NAMALWA (cell line): ENCODE results near the gene ENDOG.
"Not testable (repeated sequence)": the region's sequence is repeated elsewhere in the genome, so short reads cannot be mapped to it uniquely, and the experiment has no call there.

Experiments
- DNase-seq: peaks from one replicate; pipeline ENCODE4 v3.0.0-alpha.2; 2015; ENCODE audit warnings: low spot score

The ENDOG gene

DNA sequence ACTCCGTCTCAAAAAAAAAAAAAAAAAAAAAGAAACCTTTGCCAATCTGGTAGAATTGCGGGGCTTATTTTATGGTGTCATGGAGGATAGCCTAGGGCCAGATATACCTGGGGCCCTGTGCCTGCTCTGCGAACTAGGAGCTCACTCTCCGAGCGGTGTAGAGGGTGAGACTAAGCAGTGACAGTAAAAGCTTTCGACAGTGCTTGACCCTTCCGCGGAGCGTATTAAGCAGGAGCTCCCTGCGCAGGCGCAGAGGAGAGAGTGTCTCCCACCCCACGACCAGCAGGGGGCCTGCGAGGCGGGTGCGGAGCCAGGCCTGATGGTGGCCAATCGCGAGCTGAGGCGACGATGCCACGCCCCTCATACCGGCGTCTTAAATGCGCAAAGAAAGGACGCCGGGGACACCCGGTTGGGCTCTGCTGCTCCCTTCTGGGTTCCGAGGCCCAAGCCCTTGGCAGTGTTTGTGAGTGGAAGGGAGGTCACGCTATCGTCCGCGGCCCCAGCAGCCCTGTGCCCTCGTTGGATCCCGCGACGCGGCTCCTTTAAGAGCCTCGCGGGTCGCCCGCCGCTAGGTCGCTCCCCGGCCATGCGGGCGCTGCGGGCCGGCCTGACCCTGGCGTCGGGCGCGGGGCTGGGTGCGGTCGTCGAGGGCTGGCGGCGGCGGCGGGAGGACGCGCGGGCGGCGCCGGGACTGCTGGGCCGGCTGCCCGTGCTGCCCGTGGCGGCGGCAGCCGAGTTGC lies at the start of gene ENDOG:
ENDOG (plus strand) TSS at position 402 of the 740 bp plus-strand sequence; CDS start at position 587, 185 bp downstream.
- peak; percentile 98 for DNase-seq

DNA sequence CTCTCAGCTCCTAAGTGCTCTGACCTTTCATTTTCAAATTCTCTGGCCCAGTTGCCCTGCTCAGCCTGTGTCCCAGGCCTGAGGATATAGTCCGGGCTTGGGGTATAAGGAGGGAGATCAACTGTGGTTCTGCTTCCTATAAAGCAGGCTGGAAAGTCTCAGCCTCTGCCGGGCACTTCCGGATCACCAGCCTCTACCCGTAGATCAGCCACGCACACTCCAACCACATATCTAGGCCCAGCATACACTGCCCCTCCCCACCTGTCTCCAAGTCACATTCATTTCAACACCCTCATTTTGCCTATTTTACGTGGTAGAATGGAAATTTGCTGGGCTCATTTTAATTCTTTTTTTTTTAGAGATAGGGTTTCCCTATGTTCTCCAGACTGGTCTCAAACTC lies 49.7 kb upstream of the ENDOG start:
- DNase-seq: no peak

DNA sequence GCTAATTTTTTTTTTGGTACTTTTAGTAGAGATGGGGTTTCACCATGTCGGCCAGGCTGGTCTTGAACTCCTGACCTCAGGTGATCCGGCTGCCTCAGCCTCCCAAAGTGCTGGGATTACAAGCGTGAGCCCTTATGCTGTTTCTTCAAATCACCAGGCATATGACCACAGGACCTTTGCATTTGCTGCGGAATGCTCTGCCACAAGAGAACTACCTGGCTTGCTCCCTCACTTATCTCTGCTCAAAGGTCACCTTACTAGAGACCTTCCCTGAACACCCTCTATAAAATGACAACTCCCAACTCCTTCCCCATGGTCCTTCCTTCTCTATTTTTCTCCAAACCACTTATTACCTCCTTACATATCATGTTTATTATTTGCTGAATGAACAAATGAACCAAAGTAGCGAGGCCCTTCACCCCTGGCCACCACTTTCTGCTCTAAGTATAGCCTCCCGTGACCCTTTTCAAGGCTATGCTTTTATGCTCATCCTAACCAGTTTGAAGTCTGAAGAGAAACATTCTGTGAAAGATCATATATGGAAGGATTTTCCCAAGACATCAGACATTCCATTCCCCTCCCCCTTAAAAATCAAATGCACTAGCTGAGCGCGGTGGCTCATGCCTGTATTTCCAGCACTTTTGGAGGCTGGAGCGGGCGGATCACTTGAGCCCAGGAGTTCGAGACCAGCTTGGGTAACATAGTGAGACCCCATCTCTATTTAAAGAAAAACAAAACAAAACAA lies 47.8 kb upstream of the ENDOG start:
- DNase-seq: no peak

DNA sequence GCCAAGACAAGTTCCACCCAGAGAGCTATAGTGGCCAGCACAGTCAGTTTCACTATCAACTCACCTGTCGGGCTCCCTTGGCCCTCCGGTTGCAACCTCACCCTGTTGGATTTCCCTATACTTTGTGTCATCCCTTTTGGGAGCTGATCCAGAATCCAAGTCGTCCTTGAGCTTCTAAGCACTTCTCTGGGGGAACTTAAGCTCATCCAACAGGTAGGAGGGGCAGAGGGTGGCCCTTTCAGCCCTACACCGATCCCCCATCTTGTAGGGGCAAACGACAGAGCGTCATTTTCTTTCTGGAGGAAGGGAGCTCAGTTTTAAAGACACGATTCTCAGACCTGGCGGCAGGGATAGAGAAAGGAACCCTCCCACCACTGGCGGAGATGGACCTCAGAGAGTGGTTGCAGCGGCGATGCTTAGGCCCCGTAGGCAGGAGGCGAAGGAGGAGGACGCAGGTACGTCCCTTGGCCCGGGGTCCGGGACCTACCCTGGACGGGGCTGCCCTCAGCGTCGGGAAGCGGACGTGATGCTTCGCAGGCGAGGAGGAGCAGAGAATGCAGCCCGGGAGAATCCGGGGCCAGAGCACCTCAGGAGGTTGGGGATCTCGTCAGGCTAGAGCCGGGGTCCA lies 47.1 kb upstream of the ENDOG start:
- DNase-seq: peak; percentile 45

DNA sequence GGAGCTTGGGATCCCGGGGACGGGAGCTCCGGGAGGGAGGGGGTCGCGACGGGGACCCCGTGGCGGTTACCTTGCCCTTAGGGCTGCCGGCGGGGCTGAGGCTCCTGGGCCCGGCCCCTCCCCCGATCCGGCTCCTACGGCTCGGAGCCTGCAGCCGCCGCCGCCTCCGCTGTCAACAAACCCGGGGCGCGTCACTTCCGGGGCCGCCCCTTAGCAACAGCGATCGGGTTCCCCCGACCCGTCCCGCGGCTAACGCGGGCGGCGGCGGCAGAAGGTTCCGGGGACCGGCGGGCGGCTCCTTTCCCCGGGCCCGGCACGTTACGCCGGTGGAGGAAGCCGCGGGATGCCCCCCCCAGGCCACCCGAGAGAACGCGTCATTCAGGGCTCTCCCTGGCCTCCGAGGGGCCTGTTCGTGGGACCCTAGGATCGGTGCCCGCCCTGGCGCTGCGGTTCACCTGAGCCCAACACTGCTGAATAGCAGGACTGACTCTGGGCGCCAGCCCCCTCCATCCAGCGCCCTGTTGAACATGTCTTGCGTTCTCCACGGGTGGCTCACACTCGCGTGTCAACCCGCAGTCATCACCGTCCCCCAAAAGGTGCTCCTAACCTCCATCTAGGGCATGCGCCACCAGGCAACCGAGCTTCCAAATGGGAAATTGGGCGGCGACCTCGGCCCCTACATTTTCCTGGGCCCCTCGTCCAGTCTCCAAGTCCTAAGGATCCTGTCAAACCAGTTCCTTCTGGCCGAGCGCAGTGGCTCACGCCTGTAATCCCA lies 46.4 kb upstream of the ENDOG start, which contains the start of gene ZER1:
ZER1 (minus strand) TSS at position 183 of the 775 bp plus-strand sequence. CDS start 16,362 bp downstream, outside the sequence.
- DNase-seq: peak; percentile 90

DNA sequence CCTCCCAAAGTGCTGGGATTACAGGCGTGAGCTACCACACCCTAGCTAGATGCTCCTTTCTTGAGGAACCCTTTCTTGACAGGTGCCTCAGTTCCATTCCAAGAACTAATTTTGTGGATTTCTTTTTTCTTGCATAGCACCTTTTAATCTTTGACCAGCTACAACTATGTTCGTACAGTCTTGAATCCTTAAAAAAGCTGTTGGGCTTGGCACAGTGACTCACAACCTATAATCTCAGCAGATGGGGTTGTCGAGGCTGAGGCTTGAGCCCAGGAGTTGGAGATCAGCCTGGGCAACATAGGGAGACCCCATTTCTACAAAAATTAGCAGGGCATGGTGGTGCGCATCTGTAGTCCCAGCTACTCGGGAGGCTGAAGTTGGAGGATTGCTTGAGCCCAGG lies 45.3 kb upstream of the ENDOG start:
- no peak for DNase-seq

DNA sequence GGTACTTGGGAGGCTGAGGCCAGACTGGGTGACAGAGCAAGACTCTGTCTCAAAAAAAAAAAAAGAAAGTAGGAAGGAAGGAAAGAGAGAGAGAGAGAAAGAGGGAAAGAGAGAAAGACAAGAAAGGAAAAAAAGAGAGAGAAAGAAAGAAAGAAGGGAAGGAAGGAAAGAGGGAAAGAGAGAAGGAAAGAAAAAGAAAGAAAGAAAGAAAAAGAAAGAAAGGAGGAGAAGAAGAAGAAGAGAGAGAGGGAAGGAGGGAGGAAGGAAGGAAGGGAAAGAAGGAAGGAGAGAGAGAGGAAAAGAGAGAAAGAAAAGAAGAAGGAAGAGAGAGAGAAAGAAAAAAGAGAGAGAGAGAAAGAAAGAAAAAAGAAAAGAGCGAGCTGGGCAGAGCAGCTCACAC lies 43.5 kb upstream of the ENDOG start:
- DNase-seq: no peak

DNA sequence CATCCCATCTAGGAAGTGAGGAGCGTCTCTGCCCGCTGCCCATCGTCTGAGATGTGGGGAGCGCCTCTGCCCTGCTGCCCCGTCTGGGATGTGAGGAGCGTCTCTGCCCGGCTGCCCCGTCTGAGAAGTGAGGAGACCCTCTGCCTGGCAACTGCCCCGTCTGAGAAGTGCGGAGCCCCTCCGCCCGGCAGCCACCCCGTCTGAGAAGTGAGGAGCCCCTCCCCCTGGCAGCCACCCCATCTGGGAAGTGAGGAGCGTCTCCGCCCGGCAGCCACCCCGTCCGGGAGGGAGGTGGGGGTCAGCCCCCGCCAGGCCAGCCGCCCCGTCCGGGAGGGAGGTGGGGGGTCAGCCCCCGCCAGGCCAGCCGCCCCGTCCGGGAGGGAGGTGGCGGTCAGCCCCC lies 38.2 kb upstream of the ENDOG start:
- DNase-seq: not testable (repeated sequence)

DNA sequence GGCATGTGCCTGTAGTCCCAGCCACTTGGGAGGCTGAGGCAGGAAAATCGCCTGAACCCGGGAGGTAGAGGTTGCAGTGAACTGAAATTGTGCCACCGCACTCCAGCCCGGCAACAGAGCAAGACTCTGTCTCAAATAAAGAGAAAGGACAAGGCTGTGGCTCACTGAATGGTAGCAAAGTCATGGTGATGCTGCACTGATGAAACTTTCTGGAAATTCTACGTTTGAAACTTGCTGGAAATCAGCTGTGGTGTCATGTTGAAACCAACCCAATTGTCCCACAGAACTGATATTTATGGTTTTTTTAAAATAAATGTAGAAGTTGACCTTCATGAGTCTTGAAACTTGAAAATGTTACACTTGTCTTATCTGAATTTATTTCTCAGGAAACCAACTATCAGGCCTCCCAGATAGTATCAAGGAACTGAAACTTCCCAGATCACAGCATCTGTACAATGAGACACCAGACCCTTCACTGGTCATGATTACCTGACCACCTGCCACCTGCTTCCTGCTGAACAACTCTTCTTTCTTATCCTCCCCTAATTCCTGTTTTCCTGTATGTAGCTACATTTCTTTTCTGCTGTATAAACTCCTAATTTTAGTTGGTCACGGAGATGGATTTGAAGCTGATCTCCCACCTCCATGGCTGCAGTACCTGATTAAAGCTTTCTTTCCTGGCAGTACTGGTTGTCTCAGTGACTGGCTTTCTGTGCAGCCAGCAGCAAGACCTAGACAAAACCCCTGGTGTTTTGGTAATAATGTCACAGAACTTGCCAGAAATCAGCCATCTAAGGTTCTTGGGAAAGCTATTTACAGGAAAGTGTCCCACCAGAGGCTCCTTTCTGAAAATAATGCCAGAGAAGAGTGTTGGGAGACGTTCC lies 36.9 kb upstream of the ENDOG start:
- peak; percentile 32 for DNase-seq

DNA sequence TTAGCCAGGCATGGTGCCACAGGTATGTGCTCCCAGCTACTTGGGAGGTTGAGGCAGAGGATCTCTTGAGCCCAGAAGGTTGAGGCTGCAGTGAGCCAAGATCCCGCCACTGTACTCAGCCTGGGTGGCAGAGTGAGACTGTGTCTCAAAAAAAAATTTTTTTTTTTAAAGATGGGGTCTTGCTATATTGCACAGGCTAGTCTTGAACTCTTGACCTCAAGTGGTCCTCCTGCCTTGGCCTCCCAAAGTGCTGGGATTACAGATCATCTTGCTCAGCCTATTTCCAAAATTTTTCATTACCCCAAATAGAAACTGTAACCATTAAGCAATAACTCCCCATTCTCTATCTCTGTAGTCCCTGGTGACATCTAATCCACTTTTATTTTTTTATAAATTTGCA lies 35.6 kb upstream of the ENDOG start:
- no peak for DNase-seq

DNA sequence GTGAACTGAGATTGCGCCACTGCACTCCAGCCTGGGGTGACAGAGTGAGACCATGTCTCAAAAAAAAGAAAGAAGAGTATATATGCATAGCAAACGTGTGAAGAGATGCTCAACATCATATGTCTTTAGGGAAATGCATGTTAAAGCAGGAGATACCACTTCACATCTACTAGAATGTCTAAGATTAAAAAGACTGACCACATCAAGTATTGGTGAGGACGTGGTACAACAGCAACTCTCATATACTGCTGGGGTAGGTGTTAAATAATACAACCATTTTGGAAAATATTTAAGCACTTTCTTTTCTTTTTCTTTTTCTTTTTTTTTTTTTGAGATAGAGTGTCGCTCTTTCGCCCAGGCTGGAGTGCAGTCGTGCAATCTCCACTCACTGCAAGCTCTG lies 32.9 kb upstream of the ENDOG start:
- DNase-seq: no peak

DNA sequence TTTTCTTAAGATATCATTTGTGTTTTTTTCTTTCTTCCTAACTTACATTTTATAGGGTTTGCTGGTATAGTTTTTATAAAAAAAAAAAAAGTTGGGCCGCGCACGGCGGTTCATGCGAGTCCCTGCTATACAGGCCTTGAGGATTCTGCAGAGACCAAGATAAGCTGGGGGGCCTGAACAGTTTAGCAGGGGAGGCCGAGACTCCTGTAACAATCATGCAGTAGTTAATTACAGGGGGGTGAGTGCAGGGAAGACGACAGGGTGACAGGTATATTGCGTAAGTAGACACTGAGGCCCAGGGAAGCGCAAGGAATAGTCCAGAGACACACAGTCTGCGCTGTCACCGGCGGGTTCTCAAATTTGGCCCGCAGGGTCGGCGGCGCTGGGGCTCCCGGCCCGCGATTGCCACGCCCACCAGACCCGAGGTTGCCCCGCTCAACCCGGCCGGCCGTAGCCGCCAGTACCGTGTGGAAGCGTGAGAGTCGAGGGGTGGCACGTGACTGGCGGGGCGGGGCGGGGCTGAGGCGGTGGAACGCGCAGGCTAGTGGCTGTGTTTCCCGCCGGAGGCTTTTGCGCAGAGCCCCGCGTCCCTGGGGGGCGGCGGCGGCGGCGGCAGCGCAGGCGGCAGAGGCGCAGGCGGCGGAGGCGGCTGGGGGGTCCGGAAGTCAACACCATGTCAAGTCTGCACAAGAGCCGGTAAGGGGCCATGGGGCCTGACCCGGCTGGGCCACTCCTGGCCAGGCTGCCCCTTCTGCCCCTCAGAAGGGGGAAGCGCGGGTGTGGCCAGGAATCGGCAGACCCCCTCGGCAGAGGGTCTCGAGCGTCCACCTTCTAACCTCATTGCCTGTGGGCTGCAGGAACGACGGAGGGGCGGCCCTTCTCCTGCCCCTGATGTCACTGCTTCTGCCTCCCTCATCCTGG lies 31.4 kb upstream of the ENDOG start, which contains the start of gene TBC1D13:
TBC1D13 (plus strand) TSS at position 573 of the 921 bp plus-strand sequence; CDS start at position 674, 101 bp downstream.
- peak; percentile 93 for DNase-seq

DNA sequence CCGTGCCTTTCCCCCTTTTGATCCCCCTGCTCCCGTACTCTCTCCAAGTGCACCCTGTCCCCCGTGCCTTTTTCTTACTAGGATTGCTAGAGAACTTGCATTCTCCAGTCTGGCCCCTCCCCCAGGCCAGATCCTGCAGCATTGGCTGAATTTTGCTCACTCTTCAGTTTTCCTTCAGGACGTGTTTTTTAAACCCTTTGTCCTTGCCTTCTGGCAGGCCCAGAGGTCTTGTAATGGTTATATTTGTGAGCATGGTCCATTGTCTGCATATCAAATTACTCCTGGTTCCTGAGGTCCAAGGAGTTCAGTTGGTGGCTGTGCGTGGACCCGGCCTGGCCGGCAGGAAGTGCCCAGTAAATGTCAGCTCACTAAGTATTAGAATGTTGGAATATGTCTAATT lies 30.6 kb upstream of the ENDOG start:
- peak; percentile 20 for DNase-seq

DNA sequence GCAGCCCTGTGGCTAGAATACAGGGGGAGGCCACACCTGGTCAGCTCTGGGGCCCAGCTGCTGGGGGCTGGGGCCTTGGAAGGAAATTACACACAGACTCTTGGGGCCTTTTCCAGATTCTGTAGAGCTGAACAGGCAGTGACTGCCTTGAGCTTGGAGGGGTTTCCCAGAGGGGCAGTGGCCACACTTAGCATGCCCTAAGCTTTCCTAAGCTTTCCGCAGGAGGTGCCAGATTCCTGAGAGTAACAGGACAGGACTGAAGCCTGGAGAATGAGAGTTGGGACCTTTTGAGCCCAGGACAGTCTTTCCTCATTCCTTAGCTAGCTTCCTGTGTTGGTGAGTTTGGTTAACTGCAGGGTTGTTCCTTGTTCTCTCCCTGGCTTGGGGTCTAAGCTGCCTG lies 29.9 kb upstream of the ENDOG start:
- no peak for DNase-seq

DNA sequence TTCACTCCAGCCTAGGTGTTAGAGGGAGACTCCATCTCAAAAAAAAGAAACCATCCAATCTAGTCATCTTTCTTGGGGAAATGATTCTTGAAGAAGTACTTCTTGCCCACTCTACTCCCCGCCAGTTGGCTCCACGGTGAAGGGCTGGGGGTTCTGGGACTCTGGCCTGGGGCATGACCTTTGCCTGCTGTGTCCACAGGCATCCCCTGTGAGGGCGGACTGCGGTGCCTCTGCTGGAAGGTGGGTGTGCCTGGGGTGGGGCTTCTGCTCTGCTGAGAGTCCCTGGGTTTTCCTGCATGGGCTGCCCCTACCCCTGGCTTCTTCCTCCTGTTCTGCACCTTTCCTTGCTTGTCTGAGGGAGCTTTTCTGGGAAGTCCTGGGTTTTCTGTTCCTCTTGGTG lies 27.8 kb upstream of the ENDOG start:
- DNase-seq: no peak

DNA sequence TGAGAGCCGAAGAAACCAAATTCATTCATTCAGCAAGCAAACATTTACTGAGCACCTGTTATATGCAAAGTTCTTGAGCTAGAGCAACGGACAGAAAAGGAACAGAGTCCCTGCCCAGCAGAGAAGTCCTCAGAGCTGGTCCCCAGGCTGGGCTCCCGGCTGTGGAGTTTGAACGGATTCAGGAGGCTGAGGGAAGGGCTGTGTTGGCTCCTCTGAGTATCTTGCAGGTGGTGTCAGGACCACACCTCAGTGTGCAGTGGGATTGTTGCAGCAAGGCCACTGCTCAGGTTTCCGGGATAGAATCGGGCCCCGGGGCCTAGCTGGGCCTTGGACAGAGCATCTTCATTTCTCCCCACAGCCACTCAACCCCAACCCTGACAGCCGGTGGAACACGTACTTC lies 26.2 kb upstream of the ENDOG start:
- DNase-seq: no peak

DNA sequence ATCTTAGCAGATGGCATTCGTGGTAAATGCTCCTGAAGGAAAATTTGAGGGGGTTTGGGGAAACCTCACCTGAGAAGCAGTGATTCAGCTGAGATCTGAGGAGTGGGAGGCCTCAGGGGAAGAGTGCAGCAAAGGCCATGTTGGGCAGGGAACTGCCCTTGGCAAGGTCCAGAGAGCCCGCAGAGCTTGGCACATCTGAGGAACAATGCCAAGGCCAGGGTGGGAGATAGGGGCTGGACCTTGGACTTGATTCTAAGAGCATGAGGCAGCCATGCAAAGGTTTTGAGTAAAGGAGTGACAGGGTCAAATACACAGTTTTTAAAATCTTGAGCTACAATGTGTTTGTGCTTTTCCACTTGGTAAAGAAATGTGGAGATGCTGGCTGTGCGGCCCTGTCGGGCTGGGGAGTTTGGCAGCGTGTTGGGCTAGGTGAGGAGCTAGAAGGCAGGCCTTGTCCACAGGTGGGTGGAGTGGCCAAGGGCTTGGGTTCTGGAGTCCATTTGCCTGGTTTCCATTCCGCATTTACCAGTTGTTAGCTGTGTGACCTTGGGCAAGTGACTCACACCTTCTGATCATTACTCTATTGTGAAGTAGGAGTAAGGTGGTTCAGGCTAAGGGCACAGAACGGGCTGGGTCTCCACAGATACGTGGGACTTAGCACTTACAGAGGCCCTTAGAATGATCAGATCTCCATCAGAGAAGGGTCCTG lies 25.2 kb upstream of the ENDOG start:
- no peak for DNase-seq

DNA sequence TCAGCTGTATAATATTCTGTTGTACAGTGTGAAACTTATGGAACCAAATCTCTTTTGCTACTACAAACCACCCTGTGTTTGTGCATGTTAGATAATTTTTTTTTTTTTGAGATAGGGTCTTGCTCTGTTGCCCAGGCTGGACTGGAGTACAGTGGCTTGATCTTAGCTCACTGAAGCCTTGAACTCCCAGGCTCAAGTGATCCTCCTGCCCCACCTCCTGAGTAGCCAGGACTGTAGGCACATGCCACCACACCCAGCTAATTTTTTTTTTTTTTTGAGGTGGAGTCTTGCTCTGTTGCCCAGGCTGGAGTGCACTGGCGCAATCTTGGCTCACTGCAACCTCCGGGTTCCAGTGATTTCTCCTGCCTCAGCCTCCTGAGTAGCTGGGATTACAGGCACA lies 23.3 kb upstream of the ENDOG start:
- DNase-seq: not testable (repeated sequence)

DNA sequence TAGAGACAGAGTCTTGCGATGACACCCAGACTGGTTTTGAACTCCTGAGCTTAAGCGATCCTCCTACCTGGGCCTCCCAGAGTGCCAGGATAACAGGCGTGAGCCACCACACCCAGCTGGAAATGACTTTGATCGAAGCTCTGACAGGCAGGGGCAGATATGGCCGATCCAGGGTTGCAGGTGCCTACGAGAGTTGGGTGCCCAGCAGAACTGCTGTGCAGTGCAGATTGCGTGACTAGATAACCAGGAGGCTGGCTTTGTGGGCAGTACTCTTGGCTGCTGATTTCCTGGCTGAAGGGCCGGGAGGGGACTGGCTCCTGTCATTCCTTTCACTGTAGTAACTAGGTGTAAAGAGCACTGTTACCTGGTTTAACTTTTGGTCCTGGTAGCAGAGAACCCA lies 19.4 kb upstream of the ENDOG start:
- DNase-seq: no peak
